Measurements from ENCODE around the gene ACAP2.
"Not testable (repeated sequence)": the region's sequence is repeated elsewhere in the genome, so short reads cannot be mapped to it uniquely, and the experiment has no call there.

Gene ACAP2

GRCh38 chr3:195443391-195443989 is 670 bp upstream of the ACAP2 start:
- no peak for DNase-seq (ENCODE audit: low spot score)

- DNase-seq (ENCODE audit: low spot score) = peak; percentile 26
These were observed 738 bp downstream of the ACAP2 start for GRCh38 chr3:195441992-195442572.

- peak; percentile 49 for DNase-seq (ENCODE audit: low spot score)
These were observed 1.3 kb downstream of the ACAP2 start for GRCh38 chr3:195441476-195441991.

- DNase-seq (ENCODE audit: low spot score) = no peak
These were observed 1.8 kb downstream of the ACAP2 start for GRCh38 chr3:195441051-195441450.

- no peak for DNase-seq (ENCODE audit: low spot score)
These were observed 2.4 kb downstream of the ACAP2 start for GRCh38 chr3:195440379-195440778.

GRCh38 chr3:195438371-195438770 is 4.4 kb downstream of the ACAP2 start:
- no peak for DNase-seq (ENCODE audit: low spot score)

- DNase-seq (ENCODE audit: low spot score) = no peak
These were observed 17.0 kb downstream of the ACAP2 start for GRCh38 chr3:195425849-195426248.

GRCh38 chr3:195423818-195424217 is 19.0 kb downstream of the ACAP2 start:
- no peak for DNase-seq (ENCODE audit: low spot score)

- no peak for DNase-seq (ENCODE audit: low spot score)
These were observed 21.4 kb downstream of the ACAP2 start for GRCh38 chr3:195421400-195421799.

- no peak for DNase-seq (ENCODE audit: low spot score)
These were observed 26.0 kb downstream of the ACAP2 start for GRCh38 chr3:195416795-195417194.

- no peak for DNase-seq (ENCODE audit: low spot score)
These were observed 31.0 kb downstream of the ACAP2 start for GRCh38 chr3:195411836-195412235.

GRCh38 chr3:195410546-195410945 is 32.3 kb downstream of the ACAP2 start:
- no peak for DNase-seq (ENCODE audit: low spot score)

- no peak for DNase-seq (ENCODE audit: low spot score)
These were observed 35.0 kb downstream of the ACAP2 start for GRCh38 chr3:195407531-195408409.

GRCh38 chr3:195405651-195406050 is 37.2 kb downstream of the ACAP2 start:
- no peak for DNase-seq (ENCODE audit: low spot score)

GRCh38 chr3:195403841-195404408 is 38.9 kb downstream of the ACAP2 start:
- DNase-seq (ENCODE audit: low spot score) = peak; percentile 7

GRCh38 chr3:195403244-195403643 is 39.6 kb downstream of the ACAP2 start:
- DNase-seq (ENCODE audit: low spot score) = no peak

- no peak for DNase-seq (ENCODE audit: low spot score)
These were observed 40.9 kb downstream of the ACAP2 start for GRCh38 chr3:195401943-195402342.

- not testable (repeated sequence) for DNase-seq (ENCODE audit: low spot score)
These were observed 44.4 kb downstream of the ACAP2 start for GRCh38 chr3:195398460-195398859.

GRCh38 chr3:195397524-195397923 is 45.3 kb downstream of the ACAP2 start:
- DNase-seq (ENCODE audit: low spot score) = no peak

- no peak for DNase-seq (ENCODE audit: low spot score)
These were observed 47.5 kb downstream of the ACAP2 start for GRCh38 chr3:195395208-195395816.

GRCh38 chr3:195394700-195395099 is 48.1 kb downstream of the ACAP2 start:
- no peak for DNase-seq (ENCODE audit: low spot score)

GRCh38 chr3:195394024-195394423 is 48.8 kb downstream of the ACAP2 start:
- DNase-seq (ENCODE audit: low spot score) = no peak
